ENCODE results near the gene WBP1.
"Not testable (repeated sequence)": the region's sequence is repeated elsewhere in the genome, so short reads cannot be mapped to it uniquely, and the experiment has no call there.

WBP1 gene

DNA sequence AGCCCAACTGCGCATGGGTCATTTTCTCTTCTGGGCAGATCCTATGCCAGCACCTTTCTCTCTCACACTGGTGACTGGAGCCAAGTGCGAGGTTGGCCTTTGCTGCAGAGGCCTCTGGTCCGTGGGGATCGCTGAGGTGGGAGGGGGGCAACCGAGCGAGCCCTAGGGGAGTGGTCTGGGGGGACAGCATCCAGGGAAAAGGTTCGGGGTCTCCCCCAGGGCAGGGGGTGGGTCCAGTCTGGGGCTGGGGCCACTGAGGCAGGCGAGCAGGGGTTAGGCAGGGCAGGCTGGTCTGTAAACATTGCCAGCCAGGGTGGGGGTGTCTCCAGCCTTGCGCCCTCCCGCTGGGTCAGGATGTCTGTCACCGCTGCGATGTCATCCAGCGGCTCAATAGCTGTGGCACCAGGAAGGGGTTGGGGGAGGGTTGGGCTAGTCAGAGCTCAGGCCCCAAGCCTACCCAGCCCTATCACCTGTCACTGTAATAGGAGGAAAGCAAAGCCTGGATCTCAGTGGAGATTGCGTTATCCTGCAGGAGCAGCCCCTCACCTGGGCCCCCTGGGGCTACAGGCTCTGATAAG is 32.0 kb upstream of the WBP1 start:
- DNase-seq, result no peak

DNA sequence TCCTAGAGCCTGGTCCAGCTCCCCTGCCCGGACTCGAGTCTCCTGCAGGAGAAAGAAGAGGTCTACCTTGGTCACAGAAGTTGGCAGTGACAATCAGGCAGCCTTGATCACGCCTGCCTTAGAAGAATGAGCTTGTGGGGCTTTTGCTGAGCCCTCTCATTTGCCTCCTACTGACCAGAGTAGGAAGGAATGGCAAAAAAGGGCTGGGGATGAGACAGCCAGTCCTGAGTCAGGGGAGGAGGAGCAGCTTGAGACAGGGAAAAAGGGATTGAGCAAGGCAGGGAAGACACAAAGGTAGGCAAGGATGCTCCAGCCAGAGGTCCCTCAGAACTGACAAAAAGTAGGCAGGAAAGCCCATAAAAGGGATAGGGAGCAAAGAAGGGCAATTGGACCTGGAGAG is 30.7 kb upstream of the WBP1 start:
- no peak for DNase-seq

DNA sequence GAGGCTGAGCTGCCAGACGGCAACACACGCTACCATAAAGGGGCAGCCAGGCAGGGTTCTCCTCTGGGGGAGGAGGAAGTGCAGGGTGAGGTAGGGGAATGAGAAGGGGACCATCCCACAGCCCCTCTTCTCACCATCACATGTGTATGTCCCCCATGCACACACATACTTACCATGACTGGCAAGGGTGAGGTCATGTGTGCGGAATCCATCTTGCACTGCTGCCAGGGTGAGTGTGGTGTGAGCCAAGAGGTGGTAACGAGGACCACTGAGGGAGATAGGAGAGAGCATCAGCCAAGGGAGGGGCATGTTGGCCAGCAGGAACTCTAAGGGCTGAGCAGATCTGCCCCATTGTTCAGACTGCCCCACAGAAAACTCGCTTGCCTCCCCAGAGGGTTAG is 29.6 kb upstream of the WBP1 start:
- no peak for DNase-seq

DNA sequence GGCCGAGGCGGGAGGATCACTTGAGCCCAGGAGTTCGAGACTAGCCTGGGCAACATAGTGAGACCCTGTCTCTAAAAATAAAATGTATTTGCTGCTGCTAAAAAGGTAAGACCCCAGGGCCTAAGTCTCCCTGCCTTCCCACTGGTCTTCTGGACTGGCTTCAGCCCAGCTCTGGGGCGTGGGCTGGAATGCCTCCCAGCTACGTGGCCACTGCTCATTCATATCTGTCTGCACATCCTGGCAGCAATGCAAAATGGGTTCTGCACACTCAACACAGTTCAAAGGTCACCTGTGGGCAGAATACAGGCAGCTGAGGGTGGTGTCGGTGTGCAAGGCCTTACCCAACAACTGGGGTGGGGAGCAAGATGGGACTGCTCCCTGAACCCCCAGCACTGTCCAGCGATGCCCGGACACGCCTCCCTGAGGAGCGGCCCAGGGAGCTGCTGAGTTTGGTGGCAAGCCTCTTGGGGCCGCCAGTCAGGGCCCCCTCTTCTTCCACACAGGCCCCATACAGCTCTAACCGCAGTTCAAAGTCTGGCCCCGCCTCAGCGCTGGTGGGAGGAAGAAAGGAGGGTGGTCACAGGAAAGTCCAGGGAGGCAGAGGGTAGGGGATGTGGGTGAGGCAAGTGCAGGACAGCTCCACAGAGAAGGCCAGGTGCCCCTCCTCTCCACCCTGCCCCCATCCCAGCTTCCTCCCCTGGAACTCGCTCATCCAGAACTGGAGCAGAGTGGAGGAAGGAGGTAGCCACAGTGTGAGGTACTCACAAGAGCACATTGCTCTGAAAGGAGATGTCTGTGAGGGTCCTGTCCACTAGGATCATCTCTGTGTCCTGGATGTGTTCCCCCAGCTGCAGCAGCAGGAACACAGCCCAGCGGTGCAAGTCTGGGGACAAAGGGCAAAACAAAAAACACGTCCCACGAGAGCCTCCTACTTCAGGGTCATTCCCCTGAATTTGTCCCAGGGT is 28.5 kb upstream of the WBP1 start:
- DNase-seq, result no peak

DNA sequence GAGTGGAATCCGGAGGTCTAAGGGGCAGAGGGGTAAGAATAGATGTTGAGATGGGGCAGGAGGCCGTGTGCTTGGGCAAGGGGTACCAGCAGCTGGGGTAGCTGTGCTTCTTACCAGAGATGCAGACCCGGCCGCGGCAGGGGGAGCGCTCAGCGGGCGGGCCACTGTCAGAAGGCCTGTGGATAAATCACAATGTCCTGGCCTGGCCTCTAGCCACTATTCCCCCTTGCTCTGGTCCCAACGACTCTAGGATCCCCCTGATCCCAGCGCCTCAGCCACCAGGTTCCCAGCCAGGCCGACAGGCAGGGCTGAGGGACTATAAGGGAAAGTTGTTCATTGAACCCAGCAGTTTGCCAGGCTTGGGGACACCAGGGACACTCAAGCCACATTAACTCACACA is 27.7 kb upstream of the WBP1 start:
- DNase-seq, result no peak

DNA sequence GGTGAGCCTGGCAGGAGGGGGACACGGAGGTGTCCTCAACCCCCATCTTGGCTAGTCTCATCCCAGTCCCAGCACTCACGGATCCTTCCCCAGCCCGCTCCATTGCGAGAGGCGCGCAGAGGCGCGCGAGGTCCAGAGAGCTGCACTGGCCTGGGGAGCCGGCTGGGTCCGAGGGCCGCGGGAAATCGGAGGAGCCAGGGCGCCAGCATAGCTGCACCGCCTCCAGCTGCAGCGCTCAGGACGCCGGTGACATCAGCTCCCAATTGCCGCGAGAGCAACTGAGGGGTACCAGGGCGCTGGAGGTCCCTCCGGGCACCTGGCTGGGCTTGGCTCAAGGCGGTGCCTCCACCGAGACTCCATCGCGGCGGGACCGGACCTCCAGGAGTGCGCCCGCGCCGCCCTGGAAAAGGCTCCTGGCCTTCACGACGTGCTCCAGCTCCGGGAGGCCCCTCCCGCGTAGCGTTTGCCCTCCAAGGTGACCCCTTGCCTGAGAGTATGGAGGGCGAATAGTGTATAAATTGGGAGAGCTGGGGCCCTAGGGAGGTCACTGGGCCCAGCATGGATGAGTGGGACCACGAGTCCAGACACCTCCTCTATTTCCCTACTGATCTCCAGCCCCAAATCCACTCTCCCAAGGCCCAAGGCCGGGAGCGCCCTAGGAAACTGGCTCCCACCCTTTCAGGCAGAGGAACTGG is 22.0 kb upstream of the WBP1 start:
- DNase-seq, result no peak

DNA sequence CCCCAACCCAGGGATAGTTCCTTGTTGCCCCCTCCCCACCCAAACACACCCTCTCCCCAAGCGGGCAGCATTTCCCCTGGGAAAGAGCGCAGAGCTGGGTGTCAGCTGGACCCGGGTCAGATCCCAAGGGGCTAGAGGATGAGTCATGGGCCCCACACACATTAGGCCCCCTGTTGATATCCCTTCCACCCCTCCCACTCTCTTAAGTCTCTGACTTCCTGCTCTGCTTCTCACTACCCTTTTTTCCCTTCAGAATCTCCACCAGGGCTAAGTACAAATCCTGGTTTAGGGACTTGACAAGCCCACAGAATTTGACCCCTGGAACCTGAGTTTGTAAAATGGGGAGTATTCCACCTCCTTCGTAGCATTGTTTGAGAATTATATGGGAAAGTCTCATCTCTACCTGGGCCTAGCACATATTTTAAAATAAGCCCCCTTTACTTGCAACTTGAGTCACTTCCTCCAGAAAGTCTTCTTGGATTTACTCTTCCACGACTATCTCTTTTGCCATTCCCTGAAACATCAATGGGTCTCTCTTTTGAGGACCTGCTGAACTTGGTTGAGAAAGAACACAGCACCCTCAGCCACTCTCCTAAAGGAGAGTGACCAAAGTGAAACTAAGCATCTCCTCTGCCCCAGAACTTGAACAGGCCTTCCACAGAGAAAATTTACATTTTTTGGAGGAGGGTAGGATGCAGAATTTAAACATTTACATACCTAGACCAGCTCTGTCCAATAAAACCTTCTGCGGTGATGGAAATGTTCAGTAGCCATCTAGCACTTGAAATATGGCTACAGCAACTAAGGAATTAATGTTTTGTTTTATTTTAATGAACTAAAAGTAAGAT is 21.2 kb upstream of the WBP1 start:
- no peak for DNase-seq

DNA sequence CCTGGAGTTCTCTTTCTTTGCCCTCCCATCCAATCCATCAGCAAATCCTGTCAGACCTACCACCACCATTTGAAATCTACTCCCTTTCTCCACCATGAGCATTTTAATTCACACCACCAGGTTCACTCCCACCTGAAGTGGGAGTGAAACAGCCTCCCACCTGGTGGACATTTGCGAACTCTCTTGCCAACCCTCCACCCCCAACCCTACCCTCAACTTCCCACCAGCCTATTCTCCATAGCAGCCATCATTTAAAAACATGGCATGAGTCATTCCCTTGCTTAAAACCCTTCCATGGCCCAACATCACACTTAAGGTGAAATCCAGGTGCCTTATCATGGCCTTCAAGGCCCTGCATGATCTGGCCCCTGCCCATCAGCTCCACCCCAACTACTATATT is 20.0 kb upstream of the WBP1 start:
- DNase-seq, result no peak

DNA sequence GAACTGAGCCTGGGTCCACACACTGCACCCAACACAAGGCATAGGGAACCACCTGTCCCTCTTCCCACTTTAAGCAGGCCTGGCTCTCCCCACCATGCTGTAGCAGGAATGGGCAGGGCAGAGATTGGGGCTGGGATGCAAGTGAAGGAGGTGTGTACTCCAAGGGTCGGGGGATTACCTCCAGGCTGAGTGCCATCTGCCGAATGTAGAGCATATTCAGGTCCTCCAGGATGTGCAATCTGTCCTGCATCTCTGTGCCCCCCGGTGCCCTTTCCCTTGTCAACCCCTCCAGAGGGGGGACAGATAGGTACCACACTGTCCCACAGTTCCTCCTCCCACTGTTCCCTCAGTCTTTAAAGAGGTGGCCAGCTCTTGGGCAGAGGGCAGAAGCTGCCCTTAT is 18.9 kb upstream of the WBP1 start:
- peak in 2 of 51 donors; percentile 46 to 62 for DNase-seq

DNA sequence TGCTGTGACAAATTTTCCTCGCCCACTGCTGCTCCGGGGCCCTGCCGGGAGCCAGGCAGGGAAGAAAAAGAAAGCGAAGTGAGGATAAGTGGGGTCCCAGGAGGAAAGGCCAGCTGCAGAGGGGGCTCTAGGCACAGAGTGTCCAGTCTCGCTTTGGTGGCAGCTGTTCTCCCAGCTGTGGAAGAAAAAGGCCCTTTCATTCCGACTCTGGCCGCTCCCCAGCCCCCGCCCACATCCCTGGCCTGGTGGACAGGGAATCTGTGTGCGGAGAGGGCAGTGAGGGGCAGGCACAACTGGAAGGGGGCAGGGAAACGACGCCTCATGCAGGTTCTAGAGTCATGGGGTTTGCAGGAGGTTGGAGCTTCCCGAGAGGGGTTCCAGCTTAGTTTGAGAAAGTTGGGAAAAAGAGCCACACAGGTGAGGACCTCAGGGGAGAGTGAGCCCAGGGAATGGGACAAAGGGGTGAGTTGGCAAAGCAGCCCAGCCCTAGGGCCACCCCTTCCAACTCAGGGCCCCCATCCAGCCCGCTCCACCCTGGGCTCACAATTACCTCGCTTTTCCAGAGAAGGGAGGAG is 18.3 kb upstream of the WBP1 start:
- DNase-seq, result peak in 50 of 51 donors; percentile 14 to 94 (median 82)

DNA sequence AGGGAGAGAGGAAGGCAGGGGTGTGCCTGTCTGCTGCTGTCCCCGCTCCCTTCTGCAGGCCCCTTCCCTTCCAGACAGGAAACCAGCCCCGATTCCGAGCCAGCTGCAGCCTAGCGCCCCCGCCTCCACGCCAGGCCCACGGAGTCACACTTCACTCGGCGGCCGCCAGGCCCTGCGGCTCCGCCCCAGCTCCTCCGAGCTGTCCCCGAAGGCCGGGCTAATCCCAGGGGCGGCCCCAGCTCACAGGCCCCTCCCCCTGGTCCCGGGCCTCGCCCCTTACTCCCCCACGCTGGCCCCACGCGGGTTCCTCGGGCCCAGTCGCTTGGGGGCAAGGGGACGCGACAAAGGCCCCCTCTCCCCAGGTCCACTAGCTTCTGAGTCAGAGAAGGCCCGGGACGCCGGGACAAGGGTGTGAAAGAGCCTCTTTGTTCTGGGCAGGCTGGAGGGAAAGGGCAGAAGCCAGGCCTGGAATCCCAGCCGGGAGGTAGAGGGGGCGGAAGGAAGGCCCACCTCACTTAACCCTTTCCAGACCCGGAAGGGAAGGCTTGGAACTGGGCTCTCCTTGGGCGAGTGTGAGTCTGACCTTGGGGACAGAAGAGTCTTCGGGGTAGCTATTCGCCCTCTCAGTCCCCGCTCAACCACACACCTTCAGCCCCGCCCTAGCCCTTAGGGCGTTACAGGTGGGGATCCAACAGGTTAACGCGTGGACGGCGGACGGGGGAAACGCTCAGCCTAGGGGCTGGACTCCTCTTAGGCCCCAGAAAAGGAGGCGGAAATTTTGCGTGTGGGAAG is 17.7 kb upstream of the WBP1 start:
- DNase-seq, result peak; percentile 33 to 96 (median 86)

DNA sequence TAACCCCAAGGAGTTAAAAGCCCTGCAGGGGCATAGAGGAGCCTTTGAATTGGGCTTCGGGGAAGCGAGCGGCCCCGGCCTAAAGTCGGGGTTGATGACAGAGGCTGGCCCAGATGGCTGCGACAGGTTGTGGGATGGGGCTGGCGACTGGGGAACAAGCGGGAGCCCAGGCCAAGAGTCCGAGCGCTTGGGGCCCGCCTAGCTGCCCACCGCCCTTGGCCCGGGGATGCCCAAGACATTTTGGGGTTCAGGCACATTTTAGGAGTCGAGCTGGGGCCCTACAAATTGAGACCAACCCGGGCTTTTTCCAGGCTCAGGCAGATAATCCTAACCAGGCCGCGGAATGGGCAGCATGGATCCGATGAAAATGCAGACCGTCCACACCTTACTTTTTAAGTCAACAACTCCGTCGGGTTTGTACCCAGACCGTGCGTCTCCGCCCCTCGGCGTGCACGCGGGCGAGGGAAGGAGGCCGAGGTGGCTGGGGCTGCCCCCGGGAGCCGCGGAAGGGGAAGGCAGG is 17.0 kb upstream of the WBP1 start:
- peak in 12 of 51 donors; percentile 19 to 62 (median 41) for DNase-seq

DNA sequence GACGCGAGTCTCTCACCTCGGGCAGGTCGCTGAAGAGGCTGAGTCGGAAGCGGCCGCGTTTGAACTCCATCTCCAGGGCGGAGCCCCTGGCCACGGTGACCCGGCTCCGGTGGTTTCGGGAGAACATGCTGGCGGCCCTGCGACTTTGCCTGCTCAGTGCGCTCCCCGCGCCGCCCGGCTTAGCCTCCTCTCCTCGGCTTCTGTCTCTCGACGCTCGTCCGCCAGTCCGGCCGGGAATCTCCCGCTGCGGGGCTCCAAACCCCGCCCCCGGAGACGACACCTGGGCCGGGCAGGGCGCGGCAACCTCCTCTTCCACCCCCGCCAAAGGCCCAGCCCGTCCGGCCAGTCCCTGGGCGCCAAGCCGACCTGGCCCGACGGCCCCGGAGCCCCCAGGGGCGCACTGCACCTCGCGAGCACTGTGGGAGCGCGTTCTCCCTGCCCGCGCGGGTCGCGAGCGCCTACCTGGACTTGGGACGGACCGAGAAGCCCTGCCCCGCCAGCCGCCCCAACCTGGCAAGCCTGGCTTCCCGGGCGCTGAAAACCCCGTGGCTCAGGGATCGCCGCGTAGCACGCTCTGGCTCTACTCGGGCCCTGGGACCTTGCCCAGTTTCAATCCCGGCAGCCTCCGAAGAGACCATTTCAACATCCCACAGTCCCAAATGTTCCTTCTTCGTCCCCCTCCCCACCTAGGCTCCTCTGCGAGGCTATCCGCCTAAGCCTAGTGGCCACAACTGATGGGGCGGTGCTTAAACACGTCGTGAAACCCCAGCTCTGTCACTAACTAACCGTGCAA is 16.4 kb upstream of the WBP1 start, which contains the start of gene RTKN:
RTKN (minus strand) TSS at position 248 of the 793 bp plus-strand sequence; CDS start at position 127, 121 bp downstream.
- DNase-seq, result peak in 6 of 51 donors; percentile 16 to 55 (median 26)

DNA sequence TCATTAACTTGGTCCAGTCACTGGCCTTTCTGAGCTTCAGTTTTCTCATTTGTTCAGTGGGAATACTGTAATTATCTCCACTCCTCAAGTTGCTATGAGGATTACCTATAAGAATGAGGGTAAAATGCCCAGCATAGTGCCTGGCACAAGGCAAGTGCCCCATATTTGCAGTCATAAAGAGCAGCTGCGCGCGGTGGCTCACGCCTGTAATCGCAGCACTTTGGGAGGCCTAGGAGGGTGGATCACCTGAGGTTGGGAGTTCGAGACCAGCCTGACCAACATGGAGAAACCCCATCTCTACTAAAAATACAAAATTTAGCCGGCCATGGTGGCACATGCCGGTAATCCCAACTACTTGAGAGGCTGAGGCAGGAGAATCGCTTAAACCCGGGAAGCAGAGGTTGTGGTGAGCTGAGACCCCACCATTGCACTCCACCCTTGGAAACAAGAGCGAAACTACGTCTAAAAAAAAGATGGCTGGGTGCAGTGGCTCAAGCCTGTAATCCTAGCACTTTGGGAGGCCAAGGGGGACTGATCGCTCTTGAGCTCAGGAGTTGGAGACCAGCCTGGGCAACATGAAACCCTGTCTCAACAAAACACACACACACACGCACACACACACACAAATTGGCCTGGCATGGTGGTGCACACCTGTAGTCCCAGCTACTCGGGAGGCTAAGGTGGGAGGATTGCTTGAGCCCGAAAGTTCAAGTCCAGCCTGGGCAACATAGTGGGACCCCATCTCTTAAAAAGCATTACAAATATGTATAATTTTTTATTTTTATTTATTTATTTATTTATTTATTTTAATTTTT is 15.5 kb upstream of the WBP1 start:
- DNase-seq, result not testable (repeated sequence)

DNA sequence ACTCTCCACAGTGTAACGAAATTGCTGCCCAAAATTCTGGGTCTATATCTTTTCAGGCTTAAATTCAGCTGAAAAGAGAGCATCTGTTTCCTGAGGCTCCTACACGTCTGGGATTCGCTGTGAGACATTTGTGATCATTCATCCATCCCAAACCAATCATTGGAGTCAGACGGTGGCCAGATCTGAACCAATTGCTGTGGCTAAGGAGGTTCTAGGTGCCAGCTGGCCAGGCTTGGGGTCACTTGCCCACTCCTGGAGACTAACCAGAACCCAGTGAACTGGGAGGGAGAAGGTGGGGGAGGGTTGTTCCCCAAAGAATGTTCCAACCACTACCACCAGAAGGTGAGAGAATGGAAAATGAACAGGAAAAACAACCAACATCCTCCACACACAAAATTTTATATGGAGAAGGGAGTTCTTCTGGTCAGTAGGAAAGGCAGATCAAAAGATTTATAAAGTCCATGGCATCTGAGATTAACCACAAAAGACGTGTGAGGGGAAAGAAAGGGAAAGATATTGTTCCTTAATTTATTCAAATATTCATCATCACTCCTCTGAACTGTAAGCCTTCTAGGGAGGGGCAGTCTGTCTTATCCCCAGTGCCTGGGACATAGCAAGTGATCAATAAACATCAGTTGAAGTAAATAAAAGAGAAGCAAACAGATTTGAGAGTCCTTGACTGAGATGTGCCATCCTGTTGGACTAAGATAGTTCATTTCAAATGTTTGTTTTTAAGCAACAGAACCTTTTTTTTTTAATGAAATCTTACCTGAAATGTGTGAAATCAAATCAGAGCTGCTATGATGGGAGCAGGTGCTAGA is 13.5 kb upstream of the WBP1 start:
- no peak for DNase-seq

DNA sequence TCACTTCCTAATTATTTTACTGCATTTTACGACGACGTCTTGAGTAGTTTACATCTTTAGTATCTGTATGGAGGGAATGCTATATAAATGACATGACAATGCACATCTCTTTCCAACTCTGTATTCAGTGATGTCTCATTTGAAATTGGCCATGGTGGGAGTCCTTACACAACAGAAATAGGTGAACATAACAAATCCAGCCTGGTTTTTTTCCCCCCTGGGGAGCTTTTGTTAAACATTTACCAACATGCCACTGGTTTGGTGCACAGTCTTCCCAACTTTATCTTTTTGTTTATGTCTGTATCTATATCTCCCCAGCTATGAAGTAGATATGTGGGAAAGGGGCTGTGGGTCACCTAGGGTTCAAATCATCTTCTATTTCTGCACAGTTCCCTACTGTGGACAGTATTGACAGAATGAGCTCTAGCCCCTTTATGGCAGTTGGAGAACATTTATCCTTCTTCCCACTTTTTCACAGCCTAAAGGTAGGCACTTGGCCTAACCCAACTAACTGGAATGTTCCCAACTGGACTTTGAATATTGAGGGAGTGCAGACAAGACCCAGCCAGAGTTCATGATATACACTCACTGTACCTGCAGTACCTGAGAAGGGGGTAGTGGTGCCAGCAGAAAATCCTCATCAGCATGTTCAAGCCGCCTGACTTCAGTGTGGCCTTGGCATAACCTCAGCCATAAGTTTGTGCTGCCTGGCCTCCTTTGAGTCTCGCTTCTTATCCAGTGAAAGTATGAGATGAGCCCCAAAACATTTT is 10.8 kb upstream of the WBP1 start:
- DNase-seq, result no peak

Data from hypothalamus (tissue), 51 donors.